GM19023 (cell line): ENCODE measurements around the gene UTP15.

ENCODE experiments used
- ATAC-seq: cut with Tn5 transposase; IDR thresholded peaks from one replicate; pipeline ENCODE4 v1.9.1; 2021; ENCODE audit warnings: mild to moderate bottlenecking, moderate library complexity; ENCODE audit not compliant: unreplicated experiment

Gene UTP15

DNA sequence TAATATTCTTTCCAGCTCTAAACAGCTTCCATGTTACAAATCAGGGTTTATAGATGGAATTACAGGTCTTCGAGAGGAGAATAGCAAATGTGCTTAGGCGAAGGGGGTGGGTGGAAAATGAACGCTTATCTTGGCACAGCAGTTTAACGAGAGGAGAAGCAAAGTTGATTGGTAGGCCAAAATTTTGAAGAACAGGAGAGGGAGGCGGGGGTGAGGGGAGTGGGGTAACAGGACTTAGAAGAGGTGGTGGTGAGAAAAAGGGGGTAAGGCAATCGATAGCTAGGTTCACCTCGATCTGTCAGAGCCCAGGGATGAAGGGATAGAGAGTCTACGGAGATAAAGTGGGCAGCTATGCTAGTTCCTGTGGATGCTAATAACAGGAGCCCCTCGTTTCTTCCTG lies 868 bp upstream of the UTP15 start:
- peak; percentile 8 for ATAC-seq

DNA sequence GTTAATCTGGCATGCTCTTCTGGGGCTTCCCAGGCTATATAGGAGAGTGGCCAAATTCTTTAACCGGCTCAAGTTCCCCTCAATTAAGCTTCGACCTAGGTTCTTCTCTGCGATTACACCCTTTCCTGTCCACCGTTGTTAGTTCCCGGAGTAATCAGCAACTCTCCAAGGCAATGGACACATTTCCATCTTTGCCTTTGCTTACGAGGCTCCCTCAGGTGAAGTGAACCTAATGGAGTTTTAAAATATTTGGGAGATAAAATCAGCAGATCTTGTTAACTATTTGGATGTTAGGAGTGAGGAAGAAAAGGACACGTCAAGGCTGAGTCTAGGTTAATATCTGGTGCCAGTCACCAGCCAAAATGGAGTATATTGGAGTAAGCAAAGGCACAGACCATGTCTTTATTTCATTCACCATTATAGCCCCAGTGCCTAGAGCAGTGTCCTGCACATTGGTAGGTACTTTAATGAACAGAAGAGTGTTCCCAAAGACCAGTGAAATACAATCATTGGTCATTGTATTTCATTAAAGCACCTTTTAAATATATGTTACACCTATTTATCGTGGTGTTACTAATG lies 515 bp downstream of the UTP15 start:
- peak; percentile 37 for ATAC-seq

DNA sequence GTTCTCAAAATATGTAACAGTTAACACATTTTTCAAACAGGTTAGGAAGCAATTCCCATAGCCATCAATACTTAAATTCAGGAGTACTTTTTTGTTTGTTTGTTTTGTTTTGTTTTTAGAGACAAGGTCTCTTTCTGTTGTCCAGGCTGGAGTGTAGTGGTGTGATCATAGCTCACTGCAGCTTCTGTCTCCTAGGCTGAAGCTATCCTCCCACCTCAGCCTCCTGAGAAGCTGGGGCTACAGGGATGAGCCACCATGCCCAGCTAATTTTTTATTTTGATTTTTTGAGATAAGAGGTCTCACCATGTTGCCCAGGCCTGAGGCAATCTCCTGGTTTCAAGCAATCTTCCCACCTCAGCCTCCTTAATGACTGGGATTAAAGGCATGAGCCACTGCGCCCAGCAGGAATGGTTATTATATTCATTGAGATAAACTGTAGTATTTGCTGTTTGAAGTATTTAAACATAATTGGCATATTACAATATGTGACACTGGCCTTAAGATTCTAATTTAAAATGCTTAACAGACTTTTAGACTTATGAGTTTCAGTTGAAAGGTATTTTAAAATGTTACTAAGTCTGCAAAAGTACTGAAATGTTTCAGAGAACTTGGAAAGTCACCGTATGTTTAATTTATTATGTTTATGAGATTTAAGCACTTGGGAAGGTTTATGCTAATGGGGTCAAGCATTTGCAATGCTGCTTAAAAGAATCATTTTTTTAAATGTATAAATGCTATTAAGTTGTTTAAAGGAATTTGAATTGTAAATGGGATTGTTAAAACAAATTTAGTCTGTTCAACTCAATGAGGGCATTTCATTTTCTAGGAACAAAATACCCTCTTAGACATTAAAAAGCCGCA lies 17.0 kb downstream of the UTP15 start:
- no peak for ATAC-seq

DNA sequence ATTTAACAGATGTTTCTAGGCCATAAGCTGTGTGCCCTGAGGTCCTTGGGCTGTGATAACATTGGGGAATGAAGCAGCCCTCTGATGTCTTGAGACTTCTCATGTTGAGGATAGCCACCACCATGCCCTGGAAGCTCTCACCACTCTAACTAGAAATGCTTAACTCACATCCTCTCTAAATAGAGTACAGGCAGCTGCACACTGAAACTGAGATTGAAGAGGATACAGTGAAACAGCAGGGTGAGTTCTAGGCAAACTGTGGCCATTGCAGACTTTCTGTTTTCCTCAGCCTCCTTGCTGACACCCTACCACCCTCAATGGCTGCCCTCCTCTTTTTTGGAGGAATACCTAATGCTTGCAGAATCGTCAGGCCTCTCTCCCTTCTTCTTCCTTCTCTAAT lies 22.4 kb downstream of the UTP15 start:
- peak; percentile 63 for ATAC-seq

DNA sequence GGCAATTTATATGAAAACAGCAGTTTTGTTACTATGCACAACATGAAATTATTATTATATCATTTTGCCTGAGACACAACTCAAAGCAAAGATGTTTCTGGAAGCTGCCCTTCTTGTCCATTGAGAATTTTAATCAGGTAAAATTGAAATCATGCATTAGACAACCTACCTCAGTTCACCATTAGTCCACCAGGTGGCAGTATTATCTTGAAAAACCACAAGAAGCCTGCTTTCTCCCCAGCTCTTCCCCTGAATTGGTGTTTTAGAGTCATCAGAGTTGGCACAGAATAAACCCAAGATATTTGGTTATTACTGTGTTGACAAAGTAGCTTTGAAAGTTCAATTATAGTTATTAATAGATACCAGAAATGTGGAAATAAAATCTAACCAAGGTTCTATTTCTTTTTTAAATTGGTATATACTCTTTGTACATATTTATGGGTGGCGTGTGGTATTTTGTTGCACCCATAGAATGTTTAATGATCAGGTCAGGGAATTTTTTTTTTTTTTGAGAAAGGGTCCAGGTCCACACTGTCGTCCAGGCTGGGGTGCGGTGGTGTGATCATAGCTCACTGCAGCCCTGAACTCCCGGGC lies 25.7 kb downstream of the UTP15 start:
- ATAC-seq = peak; percentile 70

DNA sequence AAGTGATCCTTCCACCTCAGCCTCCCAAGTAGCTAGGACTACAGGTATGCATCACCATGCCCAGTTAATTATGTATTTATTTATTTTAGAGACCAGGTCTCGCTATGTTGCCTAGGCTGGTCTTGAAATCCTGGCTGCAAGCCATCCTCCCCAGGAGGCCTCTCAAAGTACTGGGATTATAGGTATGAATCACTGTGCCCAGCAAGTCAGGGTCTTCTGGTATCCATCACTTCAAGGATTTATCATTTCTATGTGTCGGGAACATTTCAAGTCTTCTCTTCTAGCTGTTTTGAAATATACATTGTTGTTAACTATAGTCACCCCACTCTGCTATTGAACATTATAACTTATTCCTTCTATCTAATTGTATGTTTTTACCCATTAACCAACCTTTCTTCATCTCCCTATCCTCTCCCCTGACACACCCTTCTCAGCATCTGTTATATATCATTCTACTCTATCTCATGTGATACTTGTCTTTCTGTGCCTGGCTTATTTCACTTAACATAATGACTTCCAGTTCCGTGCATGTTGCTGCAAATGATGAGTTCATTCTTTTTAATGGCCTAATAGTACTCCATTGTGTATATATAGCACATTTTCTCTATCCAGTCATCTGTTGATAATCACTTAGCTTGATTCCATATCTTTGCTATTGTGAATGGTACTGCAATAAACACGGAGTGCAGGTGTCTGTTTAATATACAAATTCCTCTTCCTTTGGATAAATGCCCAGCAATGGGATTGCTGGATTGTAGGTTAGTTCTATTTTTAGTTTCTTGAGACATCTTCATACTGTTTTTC lies 26.4 kb downstream of the UTP15 start:
- no peak for ATAC-seq

DNA sequence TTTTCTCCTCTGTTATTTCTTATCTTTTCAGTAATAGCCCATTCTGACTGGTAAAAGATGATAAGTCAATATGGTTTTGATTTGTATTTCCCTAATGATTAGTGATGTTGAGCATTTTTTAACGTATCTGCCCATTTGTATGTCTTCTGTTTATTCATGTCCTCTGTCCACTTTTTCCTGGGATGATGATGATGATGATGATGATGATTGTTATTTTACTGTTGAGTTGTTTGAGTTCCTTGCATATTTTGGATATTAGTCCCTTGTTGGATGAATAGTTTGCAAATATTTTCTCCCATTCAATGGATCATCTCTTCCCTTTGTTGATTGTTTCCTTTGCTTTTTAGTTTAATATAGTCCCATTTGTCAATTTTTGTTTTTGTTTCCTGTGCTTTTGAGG lies 27.0 kb downstream of the UTP15 start:
- ATAC-seq = no peak

DNA sequence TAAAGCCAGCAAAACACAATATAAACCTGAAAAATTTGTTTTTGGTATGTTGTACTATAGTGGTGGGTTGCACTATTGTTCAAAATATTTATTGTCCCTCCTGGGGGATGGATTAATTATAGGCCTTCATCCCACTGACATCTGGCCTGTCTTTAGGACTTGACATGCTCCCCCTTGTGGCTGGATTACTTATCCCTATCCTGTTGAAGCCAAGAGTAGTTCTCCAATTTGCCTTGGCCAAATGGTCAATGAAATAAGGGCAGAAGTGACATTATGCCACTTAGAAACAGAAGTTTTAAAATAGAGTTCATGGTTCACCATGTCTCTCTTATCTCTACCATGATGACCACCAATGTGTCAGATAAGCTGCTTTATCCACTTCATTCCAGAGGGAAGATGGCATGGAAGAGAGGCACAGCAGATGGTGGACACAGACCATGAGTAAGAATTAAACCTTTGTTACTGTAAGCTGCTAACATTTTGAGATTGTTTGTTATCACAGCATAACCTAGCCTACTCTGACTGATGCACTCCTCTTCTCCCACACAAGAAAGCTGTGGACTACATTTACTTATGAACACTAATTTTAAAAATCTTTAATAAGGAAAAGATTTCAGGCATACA lies 31.3 kb downstream of the UTP15 start:
- no peak for ATAC-seq

DNA sequence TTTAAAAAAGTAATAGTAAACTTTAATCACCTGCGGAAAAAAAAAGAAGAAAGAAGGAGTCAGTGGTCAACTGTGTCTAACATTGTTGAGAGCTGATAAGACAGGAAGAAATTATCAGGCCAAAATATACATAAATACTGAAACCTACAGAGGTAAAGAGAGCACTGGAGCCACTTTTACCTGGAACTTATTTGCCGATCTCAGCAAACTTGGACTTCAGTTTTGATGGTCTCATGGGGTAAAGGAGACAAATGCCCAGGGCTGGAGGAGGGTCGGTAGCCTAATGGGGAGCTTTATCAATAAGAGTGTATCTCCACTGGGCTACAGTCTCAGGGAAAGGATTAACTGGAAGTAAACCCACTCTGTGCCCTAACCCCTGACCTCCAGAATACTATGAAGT lies 33.8 kb downstream of the UTP15 start:
- ATAC-seq = no peak

DNA sequence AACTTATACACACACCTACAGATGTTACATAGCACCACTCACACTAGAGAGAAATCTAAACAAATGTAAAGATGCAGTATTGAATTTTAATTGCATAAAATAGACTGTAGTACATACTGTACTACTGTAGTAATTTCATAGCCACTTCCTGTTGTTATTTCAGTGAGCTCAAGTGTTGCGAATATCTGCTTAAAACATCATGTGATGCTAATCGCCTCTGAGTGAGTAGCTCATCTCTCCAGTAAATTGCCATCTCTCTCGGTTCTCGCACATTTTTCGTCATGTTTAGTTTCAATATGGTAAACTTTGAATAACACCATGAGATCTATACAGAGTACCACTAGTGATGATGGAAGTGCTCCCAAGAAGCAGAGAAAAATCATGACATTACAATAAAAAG lies 38.5 kb downstream of the UTP15 start:
- ATAC-seq = no peak

DNA sequence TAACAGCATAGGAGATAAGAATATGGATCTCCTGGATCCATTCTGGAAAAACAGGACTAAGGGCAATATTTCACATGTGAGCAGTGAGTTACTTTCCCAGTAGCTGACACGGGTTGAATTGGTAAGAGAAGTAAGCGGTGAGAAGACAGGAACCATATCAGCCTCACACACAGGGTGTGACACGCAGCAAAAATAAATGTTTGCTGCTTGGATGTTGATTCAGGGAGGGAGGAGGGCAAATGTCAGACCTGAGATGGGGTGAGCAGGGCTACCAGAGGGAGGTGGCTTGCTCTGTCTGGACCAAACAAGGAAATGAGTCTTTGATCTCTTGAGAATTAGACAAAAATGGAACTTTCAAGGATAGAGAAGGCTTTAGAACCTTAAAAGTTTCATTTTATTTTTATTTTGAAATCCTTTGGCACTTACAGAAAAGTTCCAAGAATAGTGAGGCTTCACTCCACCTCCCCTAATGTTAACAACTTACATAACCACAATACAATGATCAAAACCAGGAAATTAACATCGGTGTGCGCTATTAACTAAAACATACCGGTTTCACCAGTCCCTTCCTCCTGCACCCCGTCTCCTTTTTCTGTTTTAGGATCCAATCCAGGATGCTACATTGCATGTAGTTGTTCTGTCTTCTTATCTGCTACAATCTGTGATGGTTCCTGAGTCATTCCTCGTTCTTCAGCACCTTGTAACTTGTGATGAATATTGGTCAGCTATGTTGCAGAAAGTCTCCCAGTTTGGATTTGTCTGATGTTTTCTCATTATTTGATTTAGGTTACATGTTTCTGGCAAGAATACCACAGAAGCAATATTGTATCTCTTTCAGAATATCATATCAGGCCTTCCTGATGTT lies 39.9 kb downstream of the UTP15 start:
- no peak for ATAC-seq

DNA sequence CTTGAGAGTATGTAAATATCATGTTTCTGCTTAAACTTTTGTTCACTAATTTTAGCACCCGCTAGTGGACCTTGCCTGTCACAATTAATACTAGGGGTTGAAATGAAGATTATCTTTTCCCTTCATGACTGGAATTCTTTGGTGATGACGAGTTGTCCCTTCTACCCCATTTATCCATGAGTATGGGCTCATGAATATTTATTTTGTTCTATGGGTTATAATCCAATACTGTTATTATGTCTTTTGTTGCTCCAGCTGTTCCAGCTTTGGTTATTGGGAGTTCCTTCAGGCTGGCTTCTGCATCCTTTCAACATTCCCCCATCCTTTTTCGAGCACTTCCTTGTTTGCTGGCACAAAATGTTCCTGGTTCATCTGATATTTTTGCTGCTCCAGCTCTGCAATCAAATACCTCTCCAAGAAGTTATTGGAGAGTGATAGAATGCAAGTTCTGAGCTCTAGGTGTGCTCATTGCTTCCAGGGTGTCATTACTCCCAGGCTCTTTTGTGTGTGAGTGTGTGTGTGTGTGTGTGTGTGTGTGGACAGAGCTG lies 40.7 kb downstream of the UTP15 start:
- no peak for ATAC-seq

DNA sequence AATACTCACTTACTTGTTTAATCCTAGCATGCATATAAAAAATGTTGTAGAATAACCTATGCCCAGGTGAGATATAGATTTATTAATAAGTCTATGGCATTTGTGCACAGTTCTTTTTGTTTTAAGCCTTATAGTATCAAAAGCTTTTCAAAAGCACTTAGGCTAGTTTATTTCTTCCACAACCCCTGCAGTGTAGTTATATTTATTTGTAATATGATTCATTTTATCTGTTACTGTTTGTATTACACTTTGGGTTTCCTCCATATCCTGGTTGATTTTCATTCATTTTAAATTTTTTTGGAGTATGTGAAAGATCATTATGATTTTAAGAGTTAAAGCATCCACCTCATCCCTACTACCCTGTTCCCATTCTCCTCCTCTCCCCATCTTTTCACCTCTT lies 41.7 kb downstream of the UTP15 start:
- no peak for ATAC-seq

DNA sequence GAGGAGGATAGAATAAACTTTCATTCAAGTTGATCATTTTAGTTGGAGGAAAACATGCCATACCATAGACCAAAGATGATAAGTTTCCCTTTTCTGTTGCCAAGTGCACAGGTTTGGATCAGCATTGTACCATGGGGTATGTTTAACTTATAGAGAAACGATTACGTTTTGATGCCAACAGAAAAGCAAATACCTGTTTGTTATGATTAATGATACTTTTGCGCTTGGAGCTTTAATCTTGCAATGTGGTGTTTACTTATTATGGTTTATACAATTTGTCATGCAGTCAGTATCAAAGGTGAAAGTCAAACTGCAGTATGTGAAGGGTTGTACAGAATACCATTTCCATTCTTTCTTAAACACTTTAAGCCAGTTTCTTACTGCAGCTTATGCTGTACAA lies 47.3 kb downstream of the UTP15 start:
- ATAC-seq = no peak

DNA sequence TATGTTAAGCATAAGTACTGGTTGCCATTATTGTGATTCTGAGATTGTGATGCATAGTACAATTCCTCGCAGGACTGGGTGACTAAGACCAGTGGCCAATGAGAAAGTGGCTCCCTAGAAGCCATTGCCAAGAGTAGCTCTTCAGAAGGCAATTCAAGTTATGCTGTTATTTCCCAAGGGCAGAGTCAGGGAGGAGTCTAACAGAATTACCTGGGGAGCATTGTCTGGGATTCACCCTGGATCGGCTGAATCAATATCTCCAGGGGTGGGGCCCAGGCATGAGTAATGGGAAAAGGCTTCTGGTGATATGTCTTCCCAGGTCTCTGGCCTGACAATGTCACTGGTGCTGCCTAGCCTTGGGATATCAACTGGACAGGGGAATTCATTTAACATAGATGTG lies 49.5 kb downstream of the UTP15 start:
- no peak for ATAC-seq

DNA sequence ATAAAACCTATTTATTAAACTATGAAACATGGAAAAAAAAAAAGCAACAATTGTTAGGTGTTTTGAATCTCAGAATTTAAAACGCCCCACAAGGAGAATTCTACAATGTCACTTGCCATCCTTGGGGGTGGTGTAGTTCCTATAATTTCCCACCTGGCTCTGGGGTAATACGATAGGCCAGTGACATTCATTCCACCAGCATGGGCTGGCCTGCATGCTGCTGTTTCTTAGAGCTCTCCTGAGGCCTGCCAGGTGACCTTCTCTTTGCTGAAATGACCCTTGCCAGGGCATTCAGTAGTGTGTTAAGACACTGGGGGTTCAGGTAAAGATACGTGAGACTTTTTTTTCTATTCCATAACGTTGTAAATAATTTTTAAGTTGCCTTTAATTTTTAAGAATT lies 50.4 kb downstream of the UTP15 start:
- ATAC-seq = no peak

DNA sequence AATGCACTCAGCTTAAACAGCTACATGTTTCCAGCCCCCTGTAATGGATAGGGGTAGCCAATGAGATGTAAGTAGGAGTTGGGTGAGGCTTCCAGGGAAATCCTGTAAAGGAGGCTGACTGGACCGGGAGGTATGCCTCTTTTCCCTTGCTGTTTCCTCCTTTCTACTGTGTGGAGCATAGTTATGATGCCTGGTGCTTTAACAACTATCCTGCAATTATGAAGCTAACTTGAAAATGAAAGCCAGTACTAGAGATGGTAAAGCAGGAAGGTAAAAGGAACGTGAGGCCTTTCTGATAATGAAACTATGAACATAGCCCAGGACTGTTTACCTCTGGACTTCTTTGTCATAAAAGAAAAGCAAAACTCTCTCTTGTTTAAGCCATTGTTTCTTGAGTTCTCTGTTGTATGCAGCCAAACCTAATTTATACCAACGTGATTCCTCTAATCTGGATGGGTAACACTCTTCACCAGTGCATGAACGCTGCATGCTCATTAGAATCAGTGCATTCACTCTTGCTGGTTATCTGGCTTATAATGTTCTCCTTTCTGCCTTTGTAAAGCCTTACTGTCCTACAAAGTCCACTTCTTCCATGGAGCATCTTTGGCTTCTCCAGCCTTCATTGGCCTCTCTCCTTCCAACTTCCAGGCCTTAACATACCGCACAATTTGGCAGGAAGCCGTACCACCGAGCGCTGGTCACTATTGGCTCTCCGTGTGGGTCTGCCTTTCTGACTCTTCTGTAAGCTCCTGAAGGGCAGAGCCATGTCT lies 52.2 kb downstream of the UTP15 start:
- no peak for ATAC-seq

DNA sequence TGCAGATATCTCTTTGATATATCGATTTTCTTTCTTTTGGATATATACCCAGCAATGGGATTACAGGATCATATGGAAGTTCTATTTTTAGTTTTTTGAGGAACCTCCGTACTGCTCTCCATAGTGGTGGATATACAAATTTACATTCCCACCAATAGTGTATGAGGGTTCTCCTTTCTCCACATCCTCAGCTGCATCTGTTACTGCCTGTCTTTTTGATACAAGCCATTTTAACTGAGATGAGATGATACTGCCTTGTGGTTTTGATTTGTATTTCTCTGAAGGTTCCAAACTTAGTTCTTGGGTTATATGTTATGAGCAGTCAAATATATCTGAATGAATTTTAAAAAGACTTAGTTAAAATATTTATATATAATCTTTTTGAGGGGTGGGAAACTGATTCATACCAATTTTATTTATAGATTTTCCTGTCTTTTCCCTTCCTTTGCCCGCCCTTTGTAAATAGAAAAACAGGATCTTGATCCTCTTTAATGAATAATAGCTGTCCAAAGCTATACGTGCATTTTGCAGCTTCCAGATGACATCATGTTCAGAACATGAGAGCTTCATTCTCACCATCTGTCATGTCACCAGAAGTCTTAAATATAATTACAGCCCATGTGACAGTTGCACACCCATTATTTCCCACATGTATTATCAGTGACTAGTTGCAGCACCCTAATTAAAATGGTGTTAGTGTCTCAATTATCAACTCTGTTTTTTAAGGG lies 54.2 kb downstream of the UTP15 start:
- ATAC-seq = no peak

DNA sequence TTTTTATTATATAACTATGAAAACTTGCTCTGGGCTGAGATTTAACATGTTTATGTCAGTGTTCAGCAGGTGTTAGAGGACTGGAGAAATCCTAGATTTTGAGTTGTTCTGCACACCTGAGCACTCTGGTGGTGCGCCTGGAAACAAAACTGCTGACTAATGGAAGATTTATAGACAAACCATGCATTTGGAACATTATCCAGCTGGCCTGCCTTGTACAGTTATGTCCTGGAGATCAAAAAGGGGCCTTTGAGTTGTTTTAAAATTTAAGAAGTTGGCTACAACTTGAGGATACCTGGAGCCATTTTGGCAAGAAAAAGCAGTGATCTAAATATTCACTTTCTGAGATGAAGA lies 54.8 kb downstream of the UTP15 start:
- ATAC-seq = no peak
